ENCODE data around the gene CLSTN2. TPM values are rescaled to one million over a fixed set of nuclear protein-coding genes. Genes with fewer than 3 reads are reported as not detected.

CLSTN2 gene
- total and polyA plus RNA-seq, 4 donors, result 20.7 to 44.5 (median 22.7) TPM

DNA sequence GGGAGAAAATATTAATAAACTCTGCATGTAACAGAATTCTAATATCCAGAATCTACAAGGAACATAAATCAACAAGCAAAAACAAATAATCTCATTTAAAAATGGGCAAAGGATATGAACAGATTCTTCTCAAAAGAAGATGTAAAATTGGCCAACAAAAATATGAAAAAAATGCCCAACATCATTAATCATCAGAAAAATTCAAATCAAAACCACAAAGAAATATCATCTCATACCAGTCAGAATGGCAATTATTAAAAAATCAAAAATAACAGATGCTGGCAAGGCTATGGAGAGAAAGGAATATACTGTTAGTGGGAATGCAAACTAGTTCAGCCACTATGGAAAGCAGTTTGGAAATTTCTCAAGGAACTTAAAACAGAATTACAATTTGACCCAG lies 592.2 kb downstream of the CLSTN2 start:
- H3K4me3 ChIP-seq (ENCODE audit: low read depth, low read length), result no peak overlapping the region

GRCh38 chr3:140529096-140529495 lies 594.1 kb downstream of the CLSTN2 start:
- H3K27me3 ChIP-seq (ENCODE audit: control insufficient read depth, insufficient read depth, low read length), result no peaks in the 10 kb centered on the region
- H3K36me3 ChIP-seq (ENCODE audit: control insufficient read depth, insufficient read depth, low read length), result no peaks in the 10 kb centered on the region
- H3K9me3 ChIP-seq (ENCODE audit: control insufficient read depth, insufficient read depth, low read length), result no peaks in the 10 kb centered on the region
- no peaks in the 10 kb centered on the region for H3K4me1 ChIP-seq (ENCODE audit: control insufficient read depth, insufficient read depth, low read length)
- H3K4me3 ChIP-seq (ENCODE audit: low read depth, low read length), result no peak overlapping the region
- no peak for DNase-seq (ENCODE audit: low read depth in 4 of 6, low spot score in 6 of 6)
- no peak overlapping the region for H3K27ac ChIP-seq (ENCODE audit: low read depth, low read length)
- 83% methylated on average over 5 of the region's 5 CpGs for WGBS (ENCODE audit: insufficient coverage)

More for the DNA sequence above, 592.2 kb downstream of the CLSTN2 start:
- H3K4me1 ChIP-seq (ENCODE audit: control insufficient read depth, insufficient read depth, low read length), result no peaks in the 10 kb centered on the region
- no peaks in the 10 kb centered on the region for H3K27me3 ChIP-seq (ENCODE audit: control insufficient read depth, insufficient read depth, low read length)
- H3K27ac ChIP-seq (ENCODE audit: low read depth, low read length), result no peak overlapping the region
- no peaks in the 10 kb centered on the region for H3K9me3 ChIP-seq (ENCODE audit: control insufficient read depth, insufficient read depth, low read length)
- no peaks in the 10 kb centered on the region for H3K36me3 ChIP-seq (ENCODE audit: control insufficient read depth, insufficient read depth, low read length)
- no peak for DNase-seq (ENCODE audit: low read depth in 4 of 6, low spot score in 6 of 6)

GRCh38 chr3:140529558-140529957 lies 594.6 kb downstream of the CLSTN2 start:
- no peak overlapping the region for H3K4me3 ChIP-seq (ENCODE audit: low read depth, low read length)
- no peaks in the 10 kb centered on the region for H3K27me3 ChIP-seq (ENCODE audit: control insufficient read depth, insufficient read depth, low read length)
- H3K36me3 ChIP-seq (ENCODE audit: control insufficient read depth, insufficient read depth, low read length), result no peaks in the 10 kb centered on the region
- no peaks in the 10 kb centered on the region for H3K4me1 ChIP-seq (ENCODE audit: control insufficient read depth, insufficient read depth, low read length)
- 60% methylated on average over 1 of the region's 1 CpG for WGBS (ENCODE audit: insufficient coverage)
- no peak for DNase-seq (ENCODE audit: low read depth in 4 of 6, low spot score in 6 of 6)
- no peaks in the 10 kb centered on the region for H3K9me3 ChIP-seq (ENCODE audit: control insufficient read depth, insufficient read depth, low read length)
- H3K27ac ChIP-seq (ENCODE audit: low read depth, low read length), result no peak overlapping the region

DNA sequence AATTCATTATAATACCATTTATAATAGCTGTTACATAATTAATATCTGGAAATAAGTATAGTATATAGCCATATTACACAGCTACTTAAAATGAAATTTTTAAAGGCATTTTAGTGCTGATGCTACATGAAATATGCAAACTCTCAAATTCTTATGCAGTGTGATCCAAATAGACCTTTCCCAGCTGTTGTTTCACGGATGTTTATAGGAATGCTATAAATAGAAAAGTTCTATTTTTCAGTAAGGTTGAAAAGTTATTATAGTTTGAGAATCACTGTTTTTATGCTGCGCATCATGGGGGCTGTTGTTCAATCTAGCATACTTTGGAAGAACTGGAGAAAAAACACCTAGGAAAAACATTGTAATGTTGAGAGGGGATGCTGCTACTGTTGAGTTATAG lies 595.1 kb downstream of the CLSTN2 start:
- H3K9me3 ChIP-seq (ENCODE audit: control insufficient read depth, insufficient read depth, low read length), result no peaks in the 10 kb centered on the region
- no peak for DNase-seq (ENCODE audit: low read depth in 4 of 6, low spot score in 6 of 6)
- H3K4me3 ChIP-seq (ENCODE audit: low read depth, low read length), result no peak overlapping the region
- WGBS (ENCODE audit: insufficient coverage), result 88% methylated on average over 1 of the region's 2 CpGs
- H3K36me3 ChIP-seq (ENCODE audit: control insufficient read depth, insufficient read depth, low read length), result no peaks in the 10 kb centered on the region
- no peaks in the 10 kb centered on the region for H3K4me1 ChIP-seq (ENCODE audit: control insufficient read depth, insufficient read depth, low read length)
- H3K27ac ChIP-seq (ENCODE audit: low read depth, low read length), result no peak overlapping the region
- H3K27me3 ChIP-seq (ENCODE audit: control insufficient read depth, insufficient read depth, low read length), result no peaks in the 10 kb centered on the region

DNA sequence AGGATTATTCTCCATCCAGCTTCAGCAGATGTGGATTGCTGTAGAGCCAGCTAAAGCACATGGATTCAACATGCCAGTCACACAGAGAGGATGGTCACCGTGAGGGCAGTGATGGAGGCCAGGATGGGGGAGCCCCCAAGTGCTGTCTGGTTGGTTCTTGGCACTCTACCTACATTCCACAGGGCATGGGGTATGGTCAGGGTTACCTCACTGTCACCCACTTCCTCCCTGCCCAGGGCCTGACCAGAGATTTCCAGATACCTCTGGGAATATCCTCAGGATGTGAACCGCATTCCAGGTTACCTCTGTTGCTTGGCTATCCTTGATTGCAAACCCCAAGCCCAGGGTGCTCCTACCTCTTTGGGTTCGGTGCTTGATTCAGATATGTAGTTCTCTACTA lies 595.6 kb downstream of the CLSTN2 start:
- H3K9me3 ChIP-seq (ENCODE audit: control insufficient read depth, insufficient read depth, low read length), result no peaks in the 10 kb centered on the region
- WGBS (ENCODE audit: insufficient coverage), result 91% methylated on average over 3 of the region's 3 CpGs
- no peak overlapping the region for H3K4me3 ChIP-seq (ENCODE audit: low read depth, low read length)

DNA sequence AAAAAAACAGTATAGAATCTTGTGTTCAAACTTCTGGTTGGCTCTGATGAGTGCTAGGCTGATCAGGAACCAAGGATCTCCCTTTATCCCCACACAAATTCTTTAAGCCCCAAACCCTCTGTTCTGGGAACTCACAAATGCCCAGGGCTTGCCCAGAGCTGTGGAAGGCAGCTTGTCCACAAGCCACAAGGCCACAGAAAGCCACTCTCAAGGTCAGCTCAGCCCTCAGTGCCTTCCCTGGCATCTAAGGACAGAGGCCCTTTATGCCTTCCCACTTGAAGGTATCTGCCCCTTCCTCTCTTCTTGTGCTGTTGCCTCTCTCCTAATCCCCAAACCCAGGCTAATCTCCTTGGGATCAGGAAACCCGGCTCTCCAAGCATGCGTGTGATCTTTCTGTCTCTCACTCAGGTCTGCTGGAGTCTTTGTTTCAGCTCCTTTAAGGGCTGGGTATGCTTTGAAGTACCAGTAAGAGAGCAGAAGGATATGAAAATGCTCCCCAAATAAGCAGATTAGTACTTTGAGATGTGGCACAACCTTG lies 597.9 kb downstream of the CLSTN2 start:
- DNase-seq (ENCODE audit: low read depth in 4 of 6, low spot score in 6 of 6), result no peak

More for the DNA sequence above, 595.6 kb downstream of the CLSTN2 start:
- Histone ChIP-seq H3K27me3 (ENCODE audit: control insufficient read depth, insufficient read depth, low read length) (no peaks in the 10 kb centered on the region), H3K4me1 (ENCODE audit: control insufficient read depth, insufficient read depth, low read length) (no peaks in the 10 kb centered on the region), H3K36me3 (ENCODE audit: control insufficient read depth, insufficient read depth, low read length) (no peaks in the 10 kb centered on the region), H3K27ac (ENCODE audit: low read depth, low read length) (no peak overlapping the region)
- no peak for DNase-seq (ENCODE audit: low read depth in 4 of 6, low spot score in 6 of 6)

DNA sequence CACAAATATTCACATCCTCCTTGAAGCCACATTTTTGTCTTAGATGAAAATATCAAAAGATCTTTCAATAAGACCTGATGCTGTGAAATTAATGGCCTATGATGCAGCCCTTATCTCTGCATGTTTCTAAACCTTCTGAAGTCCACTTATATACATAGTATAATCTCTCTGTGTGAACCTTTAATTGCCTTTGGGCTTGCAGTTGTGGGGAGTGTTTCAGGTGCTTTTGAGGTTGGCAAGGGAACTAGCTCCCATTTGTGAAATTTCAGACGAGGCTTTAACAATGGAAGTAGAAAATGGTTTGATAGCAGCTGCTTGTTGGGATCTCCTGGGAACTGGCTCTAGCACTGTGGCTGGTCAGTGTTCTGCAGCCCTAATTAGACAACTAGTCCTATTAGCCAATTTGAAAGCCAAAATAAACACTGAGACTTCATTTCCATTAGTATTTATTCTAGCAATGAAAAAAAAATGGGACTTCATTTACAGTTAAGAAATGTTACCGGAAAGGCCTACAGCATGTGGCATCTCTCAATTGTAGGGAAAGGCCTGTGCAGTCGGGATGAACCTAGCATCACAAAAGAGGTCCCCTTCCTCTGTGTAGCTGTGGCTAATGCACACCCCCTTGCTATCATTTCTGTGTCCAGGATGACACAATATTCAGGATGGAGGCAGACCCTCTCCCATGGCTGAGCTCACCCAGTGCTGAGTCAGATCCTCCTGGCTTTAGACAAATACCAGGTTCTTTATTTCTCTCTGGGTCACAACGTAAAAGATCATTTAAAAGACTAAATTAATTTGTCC lies 602.1 kb downstream of the CLSTN2 start:
- no peaks in the 10 kb centered on the region for H3K9me3 ChIP-seq (ENCODE audit: control insufficient read depth, insufficient read depth, low read length)
- WGBS (ENCODE audit: insufficient coverage), result 58% methylated on average over 2 of the region's 4 CpGs
- no peaks in the 10 kb centered on the region for H3K4me1 ChIP-seq (ENCODE audit: control insufficient read depth, insufficient read depth, low read length)
- H3K27me3 ChIP-seq (ENCODE audit: control insufficient read depth, insufficient read depth, low read length), result no peaks in the 10 kb centered on the region
- H3K4me3 ChIP-seq (ENCODE audit: low read depth, low read length), result no peak overlapping the region
- H3K36me3 ChIP-seq (ENCODE audit: control insufficient read depth, insufficient read depth, low read length), result no peaks in the 10 kb centered on the region
- no peak overlapping the region for H3K27ac ChIP-seq (ENCODE audit: low read depth, low read length)
- DNase-seq (ENCODE audit: low read depth in 4 of 6, low spot score in 6 of 6), result no peak

More for the DNA sequence above, 597.9 kb downstream of the CLSTN2 start:
- H3K4me3 ChIP-seq (ENCODE audit: low read depth, low read length), result no peak overlapping the region
- 89% methylated on average over 2 of the region's 2 CpGs for WGBS (ENCODE audit: insufficient coverage)
- H3K9me3 ChIP-seq (ENCODE audit: control insufficient read depth, insufficient read depth, low read length), result no peaks in the 10 kb centered on the region
- no peaks in the 10 kb centered on the region for H3K4me1 ChIP-seq (ENCODE audit: control insufficient read depth, insufficient read depth, low read length)
- H3K36me3 ChIP-seq (ENCODE audit: control insufficient read depth, insufficient read depth, low read length), result no peaks in the 10 kb centered on the region
- no peak overlapping the region for H3K27ac ChIP-seq (ENCODE audit: low read depth, low read length)
- H3K27me3 ChIP-seq (ENCODE audit: control insufficient read depth, insufficient read depth, low read length), result no peaks in the 10 kb centered on the region

DNA sequence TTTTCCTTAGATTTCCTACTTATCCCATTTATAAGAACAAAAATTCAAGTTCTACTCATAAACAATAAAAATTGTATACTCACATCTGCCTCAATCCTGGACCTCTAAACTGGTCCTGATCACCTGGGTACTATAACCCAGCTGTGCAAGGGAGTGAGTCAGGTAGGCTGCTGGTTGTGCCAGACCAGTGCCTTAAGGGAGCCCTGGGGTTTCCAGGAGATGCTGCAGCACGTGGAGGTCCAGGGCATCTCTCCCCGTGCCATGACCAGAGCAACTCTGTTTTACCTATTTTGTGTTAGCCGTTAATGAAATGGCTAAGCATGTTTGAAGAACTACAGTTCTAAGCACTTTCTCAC lies 602.7 kb downstream of the CLSTN2 start:
- no peaks in the 10 kb centered on the region for H3K4me1 ChIP-seq (ENCODE audit: control insufficient read depth, insufficient read depth, low read length)
- H3K4me3 ChIP-seq (ENCODE audit: low read depth, low read length), result no peak overlapping the region
- H3K27ac ChIP-seq (ENCODE audit: low read depth, low read length), result no peak overlapping the region
- H3K36me3 ChIP-seq (ENCODE audit: control insufficient read depth, insufficient read depth, low read length), result no peaks in the 10 kb centered on the region
- 100% methylated on average over 2 of the region's 3 CpGs for WGBS (ENCODE audit: insufficient coverage)
- H3K9me3 ChIP-seq (ENCODE audit: control insufficient read depth, insufficient read depth, low read length), result no peaks in the 10 kb centered on the region
- no peak for DNase-seq (ENCODE audit: low read depth in 4 of 6, low spot score in 6 of 6)
- no peaks in the 10 kb centered on the region for H3K27me3 ChIP-seq (ENCODE audit: control insufficient read depth, insufficient read depth, low read length)

- Histone ChIP-seq H3K36me3 (ENCODE audit: control insufficient read depth, insufficient read depth, low read length) (no peaks in the 10 kb centered on the region), H3K4me1 (ENCODE audit: control insufficient read depth, insufficient read depth, low read length) (no peaks in the 10 kb centered on the region), H3K4me3 (ENCODE audit: low read depth, low read length) (no peak overlapping the region), H3K27me3 (ENCODE audit: control insufficient read depth, insufficient read depth, low read length) (no peaks in the 10 kb centered on the region), H3K9me3 (ENCODE audit: control insufficient read depth, insufficient read depth, low read length) (no peaks in the 10 kb centered on the region), H3K27ac (ENCODE audit: low read depth, low read length) (no peak overlapping the region)
- no peak for DNase-seq (ENCODE audit: low read depth in 4 of 6, low spot score in 6 of 6)
- WGBS (ENCODE audit: insufficient coverage), result 61% methylated on average over 5 of the region's 5 CpGs
These were observed 605.3 kb downstream of the CLSTN2 start for GRCh38 chr3:140540262-140540661.

GRCh38 chr3:140541975-140542653 lies 607.1 kb downstream of the CLSTN2 start:
- Histone ChIP-seq H3K4me3 (ENCODE audit: low read depth, low read length) (no peak overlapping the region), H3K4me1 (ENCODE audit: control insufficient read depth, insufficient read depth, low read length) (no peaks in the 10 kb centered on the region), H3K36me3 (ENCODE audit: control insufficient read depth, insufficient read depth, low read length) (no peaks in the 10 kb centered on the region), H3K27me3 (ENCODE audit: control insufficient read depth, insufficient read depth, low read length) (no peaks in the 10 kb centered on the region), H3K9me3 (ENCODE audit: control insufficient read depth, insufficient read depth, low read length) (no peaks in the 10 kb centered on the region), H3K27ac (ENCODE audit: low read depth, low read length) (no peak overlapping the region)
- no CpG with 5 or more reads among the region's 1 CpG for WGBS (ENCODE audit: insufficient coverage)
- DNase-seq (ENCODE audit: low read depth in 4 of 6, low spot score in 6 of 6), result no peak

Measured in spinal cord (tissue), 10 donors.